WI38 (cell line): ENCODE measurements around the gene APBA2.

Experiments used
- H3K4me3 ChIP-seq: 2 replicates; pipeline ENCODE4 v1.5.1; 2011; ENCODE audit warnings: low read depth, mild to moderate bottlenecking, control low read depth, low read length
- TF ChIP-seq, protein P1 (sequence below): IDR thresholded peaks from 2 replicates; pipeline ENCODE4 v1.5.1; 2012; ENCODE audit warnings: low read depth, mild to moderate bottlenecking, control low read depth, low read length

Gene APBA2

GRCh38 chr15:28996289-28996688 lies 110.5 kb downstream of the APBA2 start:
- TF ChIP-seq, protein P1, sequence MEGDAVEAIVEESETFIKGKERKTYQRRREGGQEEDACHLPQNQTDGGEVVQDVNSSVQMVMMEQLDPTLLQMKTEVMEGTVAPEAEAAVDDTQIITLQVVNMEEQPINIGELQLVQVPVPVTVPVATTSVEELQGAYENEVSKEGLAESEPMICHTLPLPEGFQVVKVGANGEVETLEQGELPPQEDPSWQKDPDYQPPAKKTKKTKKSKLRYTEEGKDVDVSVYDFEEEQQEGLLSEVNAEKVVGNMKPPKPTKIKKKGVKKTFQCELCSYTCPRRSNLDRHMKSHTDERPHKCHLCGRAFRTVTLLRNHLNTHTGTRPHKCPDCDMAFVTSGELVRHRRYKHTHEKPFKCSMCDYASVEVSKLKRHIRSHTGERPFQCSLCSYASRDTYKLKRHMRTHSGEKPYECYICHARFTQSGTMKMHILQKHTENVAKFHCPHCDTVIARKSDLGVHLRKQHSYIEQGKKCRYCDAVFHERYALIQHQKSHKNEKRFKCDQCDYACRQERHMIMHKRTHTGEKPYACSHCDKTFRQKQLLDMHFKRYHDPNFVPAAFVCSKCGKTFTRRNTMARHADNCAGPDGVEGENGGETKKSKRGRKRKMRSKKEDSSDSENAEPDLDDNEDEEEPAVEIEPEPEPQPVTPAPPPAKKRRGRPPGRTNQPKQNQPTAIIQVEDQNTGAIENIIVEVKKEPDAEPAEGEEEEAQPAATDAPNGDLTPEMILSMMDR: no peak
- no peak overlapping the region for H3K4me3 ChIP-seq

DNA sequence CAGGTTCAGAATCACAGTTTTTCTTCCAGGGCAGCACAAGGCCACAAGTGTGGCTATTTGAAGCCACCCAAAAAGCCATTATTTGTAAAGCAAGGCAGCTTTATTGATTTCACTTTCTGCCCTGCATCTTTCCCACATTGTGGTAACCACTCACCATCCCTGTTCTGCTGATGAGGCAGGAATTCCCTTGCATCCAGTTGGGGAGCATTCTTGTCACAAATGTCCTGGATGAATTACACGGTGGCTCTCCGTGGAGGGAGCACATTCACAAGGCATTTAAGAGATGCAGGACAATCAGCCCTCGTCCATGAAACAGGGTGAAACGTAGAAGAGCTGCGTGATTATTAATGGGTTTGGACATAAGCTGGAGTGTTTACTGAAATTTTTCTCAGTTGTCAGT lies 111.2 kb downstream of the APBA2 start:
- TF ChIP-seq, protein P1: no peak
- H3K4me3 ChIP-seq: no peak overlapping the region

- TF ChIP-seq, protein P1: no peak
- H3K4me3 ChIP-seq: no peak overlapping the region
Measured at GRCh38 chr15:28997791-28998190, 112.0 kb downstream of the APBA2 start.

DNA sequence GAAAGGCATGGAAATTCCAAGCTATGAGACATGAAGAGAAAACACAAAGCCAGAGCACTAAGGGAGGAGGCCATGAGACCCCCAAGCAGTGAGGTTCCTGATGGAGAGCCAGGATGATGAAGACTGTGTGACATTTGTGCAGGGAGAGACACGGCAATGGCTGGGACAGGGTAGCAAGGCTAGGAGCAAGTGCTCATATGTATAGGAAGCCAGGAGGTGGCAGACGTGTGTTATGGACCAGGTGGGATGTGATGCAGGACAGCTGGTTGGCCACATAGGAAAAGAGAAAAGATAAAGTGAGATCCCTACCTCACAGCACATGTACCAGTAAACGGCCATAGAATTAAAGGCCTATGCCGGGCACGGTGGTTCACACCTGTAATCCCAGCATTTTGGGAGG lies 112.7 kb downstream of the APBA2 start:
- H3K4me3 ChIP-seq: no peak overlapping the region
- TF ChIP-seq, protein P1: no peak

DNA sequence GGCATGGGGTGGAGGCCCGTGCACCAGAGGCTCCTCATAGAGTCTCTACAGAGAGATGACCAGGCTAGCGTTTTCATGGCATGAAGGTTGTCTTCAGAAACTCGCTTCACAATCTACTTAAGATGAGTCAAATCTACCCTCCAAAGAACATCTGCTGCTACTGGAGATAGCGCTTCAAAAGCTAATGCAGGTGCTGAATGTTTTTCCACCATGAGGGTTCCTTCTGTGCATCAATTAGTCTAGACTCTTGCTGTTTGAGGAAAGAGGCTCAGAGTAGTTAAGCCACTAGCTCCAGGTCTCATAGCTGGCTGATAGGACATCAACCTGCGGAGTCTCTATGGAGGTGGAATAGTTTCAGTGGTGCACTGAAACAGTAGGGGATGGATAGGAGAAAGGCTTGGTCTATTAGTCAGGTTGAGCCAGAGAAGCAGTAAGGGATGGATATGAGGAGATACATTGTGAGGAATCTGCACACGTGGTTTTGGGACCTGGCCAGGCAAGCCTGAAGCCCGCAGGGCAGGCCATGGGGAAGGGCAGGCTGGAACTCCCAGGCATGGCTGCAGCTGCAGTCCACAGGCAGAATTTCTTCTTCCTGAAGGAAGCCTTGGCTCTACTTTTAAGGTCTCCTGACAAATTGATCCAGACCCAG lies 117.5 kb downstream of the APBA2 start:
- TF ChIP-seq, protein P1: no peak
- H3K4me3 ChIP-seq: no peak overlapping the region

GRCh38 chr15:29003840-29004233 lies 118.1 kb downstream of the APBA2 start:
- TF ChIP-seq, protein P1: no peak
- H3K4me3 ChIP-seq: no peak overlapping the region

DNA sequence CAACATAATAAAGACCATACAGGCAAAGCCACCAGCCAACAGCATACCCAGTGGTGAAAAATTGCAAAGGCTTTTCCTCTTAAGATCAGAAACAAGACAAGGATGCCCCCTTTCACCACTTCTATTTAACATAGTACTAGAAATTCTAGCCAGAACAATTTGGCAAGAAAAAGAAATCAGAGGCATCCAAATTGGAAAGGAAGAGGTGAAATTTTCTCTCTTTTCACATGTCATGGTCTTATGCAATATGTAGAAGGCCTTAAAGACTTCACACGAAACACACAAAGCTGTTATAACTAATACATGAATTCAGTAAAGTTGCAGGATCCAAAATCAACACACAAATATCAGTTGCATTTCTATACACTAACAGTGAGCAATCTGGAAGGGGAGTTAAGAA lies 120.2 kb downstream of the APBA2 start:
- H3K4me3 ChIP-seq: no peak overlapping the region

More for the DNA sequence above, 120.2 kb downstream of the APBA2 start:
- TF ChIP-seq, protein P1: no peak
